ENCODE measurements around the gene TMEM123. TPM values are rescaled to one million over a fixed set of nuclear protein-coding genes. Genes with fewer than 3 reads are reported as not detected.

Gene TMEM123
- total and polyA plus RNA-seq, 2 donors (not counting 3 experiments of a cell fraction or from before 2014, with no cell fraction given): 201 to 257 TPM

GRCh38 chr11:102401905-102402304 lies 50.7 kb downstream of the TMEM123 start:
- TF ChIP-seq POLR2A (IDR thresholded peaks at IDR 0.05; ENCODE audit: low read depth, low read length): no peak
- no peak for TF ChIP-seq POLR2AphosphoS5 (IDR thresholded peaks at IDR 0.05; ENCODE audit: insufficient read depth, low read depth, low read length)
- no peak for TF ChIP-seq FOS (IDR thresholded peaks at IDR 0.05; ENCODE audit: borderline replicate concordance, insufficient read depth, low read length)
- no peak for TF ChIP-seq JUN (IDR thresholded peaks at IDR 0.05; ENCODE audit: borderline replicate concordance, insufficient read depth, insufficient read length, low read depth)
- no peak for TF ChIP-seq CTCF (IDR thresholded peaks at IDR 0.05; ENCODE audit: extremely low read depth in 1 of 2, insufficient read depth in 1 of 2, low read depth in 1 of 2, low read length in 2 of 2)
- Histone ChIP-seq H3K4me1 (ENCODE audit: control insufficient read depth, extremely low read depth, insufficient read depth, low read length) (no peaks in the 10 kb centered on the region), H3K9ac (replicated peaks; ENCODE audit: extremely low read depth, insufficient read depth, low read length) (no peak overlapping the region), H3K36me3 (ENCODE audit: control insufficient read depth in 2 of 2, extremely low read depth in 1 of 2, insufficient read depth in 2 of 2, low read length in 2 of 2) (peaks cover 3 to 14% of the 10 kb centered on the region in 2 experiments), H3K4me3 (replicated peaks in 1 of 3; ENCODE audit: insufficient read depth in 1 of 3, low read depth in 1 of 3, low read length in 3 of 3) (no peak overlapping the region), H3K4me2 (ENCODE audit: insufficient read depth, low read length) (no peak overlapping the region), H3K9me1 (replicated peaks; ENCODE audit: control insufficient read depth, extremely low read depth, insufficient read depth, low read length) (no peaks in the 10 kb centered on the region), H4K20me1 (replicated peaks; ENCODE audit: control insufficient read depth, extremely low read depth, insufficient read depth, low read length) (peaks cover 3% of the 10 kb centered on the region), H3K27me3 (ENCODE audit: control insufficient read depth in 2 of 2, insufficient read depth in 2 of 2, low read length in 2 of 2) (no peaks in the 10 kb centered on the region), H3K27ac (ENCODE audit: insufficient read depth, low read depth, low read length) (no peak overlapping the region), H3K9me3 (replicated peaks; ENCODE audit: control insufficient read depth, insufficient read depth, low read length) (no peaks in the 10 kb centered on the region), H2AFZ (ENCODE audit: low read depth, low read length) (no peak overlapping the region), H3K79me2 (ENCODE audit: control insufficient read depth, insufficient read depth, low read length) (peaks cover 30% of the 10 kb centered on the region)
- ChIA-PET POLR2A (no interaction called here), CTCF (interaction anchor here (1.1 to 5.4 kb wide), 5 partner anchors 9 to 264 kb away, joined by 3 to 36 read pairs (median 5); no protein-coding TSS in a partner anchor)
- FAIRE-seq: no peak
- dilution Hi-C loops (cut with MboI; ENCODE audit: extremely low pct_ligation_motif_present, low sequenced_read_pairs) (no loop called here), intact Hi-C loops (cut with micrococcal nuclease) (loop anchor here (2.0 kb wide), 1 partner anchor 51 kb away; the partner anchor contains the start of gene TMEM123)
- DNase-seq (ENCODE audit: low read depth, low spot score): no peak
- BruUV-seq (replicated peaks): no TSS peak

GRCh38 chr11:102400603-102401002 lies 52.0 kb downstream of the TMEM123 start:
- no TSS peak for BruUV-seq (replicated peaks)
- DNase-seq (ENCODE audit: low read depth, low spot score) (no peak), FAIRE-seq (no peak)
- no peaks in the 10 kb centered on the region for H3K4me1 ChIP-seq (ENCODE audit: control insufficient read depth, extremely low read depth, insufficient read depth, low read length)
- dilution Hi-C loops (cut with MboI; ENCODE audit: extremely low pct_ligation_motif_present, low sequenced_read_pairs): no loop called here
- H3K4me2 ChIP-seq (ENCODE audit: insufficient read depth, low read length): no peak overlapping the region
- intact Hi-C loops (cut with micrococcal nuclease): no loop called here
- peaks cover 3 to 18% of the 10 kb centered on the region in 2 experiments for H3K36me3 ChIP-seq (ENCODE audit: control insufficient read depth in 2 of 2, extremely low read depth in 1 of 2, insufficient read depth in 2 of 2, low read length in 2 of 2)
- H3K9me3 ChIP-seq (replicated peaks; ENCODE audit: control insufficient read depth, insufficient read depth, low read length): no peaks in the 10 kb centered on the region
- no peak overlapping the region for H3K4me3 ChIP-seq (replicated peaks in 1 of 3; ENCODE audit: insufficient read depth in 1 of 3, low read depth in 1 of 3, low read length in 3 of 3)
- TF ChIP-seq MAX (IDR thresholded peaks at IDR 0.05; ENCODE audit: insufficient read depth, insufficient read length) (no peak), FOS (IDR thresholded peaks at IDR 0.05; ENCODE audit: borderline replicate concordance, insufficient read depth, low read length) (no peak), POLR2AphosphoS5 (IDR thresholded peaks at IDR 0.05; ENCODE audit: insufficient read depth, low read depth, low read length) (no peak), POLR2A (IDR thresholded peaks at IDR 0.05; ENCODE audit: low read depth, low read length) (no peak), CTCF (IDR thresholded peaks at IDR 0.05; ENCODE audit: extremely low read depth in 1 of 2, insufficient read depth in 1 of 2, low read depth in 1 of 2, low read length in 2 of 2) (no peak), EZH2 (IDR thresholded peaks at IDR 0.05; ENCODE audit: borderline replicate concordance, low read depth, low read length, severe bottlenecking) (no peak), JUN (IDR thresholded peaks at IDR 0.05; ENCODE audit: borderline replicate concordance, insufficient read depth, insufficient read length, low read depth) (no peak), GATA2 (IDR thresholded peaks at IDR 0.05; ENCODE audit: insufficient read depth, insufficient read length, low read depth, low read length) (no peak), MYC (IDR thresholded peaks at IDR 0.05; ENCODE audit: low read depth, low read length) (no peak)
- POLR2A ChIA-PET: no interaction called here
- no peak overlapping the region for H3K9ac ChIP-seq (replicated peaks; ENCODE audit: extremely low read depth, insufficient read depth, low read length)
- H3K79me2 ChIP-seq (ENCODE audit: control insufficient read depth, insufficient read depth, low read length): peaks cover 21% of the 10 kb centered on the region
- no peaks in the 10 kb centered on the region for H3K27me3 ChIP-seq (ENCODE audit: control insufficient read depth in 2 of 2, insufficient read depth in 2 of 2, low read length in 2 of 2)
- CTCF ChIA-PET: interaction anchor here (1.4 to 5.4 kb wide), 4 partner anchors 8 to 266 kb away, joined by 3 to 36 read pairs (median 5); no protein-coding TSS in a partner anchor
- peaks cover 3% of the 10 kb centered on the region for H4K20me1 ChIP-seq (replicated peaks; ENCODE audit: control insufficient read depth, extremely low read depth, insufficient read depth, low read length)
- no peak overlapping the region for H3K27ac ChIP-seq (ENCODE audit: insufficient read depth, low read depth, low read length)
- no peaks in the 10 kb centered on the region for H3K9me1 ChIP-seq (replicated peaks; ENCODE audit: control insufficient read depth, extremely low read depth, insufficient read depth, low read length)
- H2AFZ ChIP-seq (ENCODE audit: low read depth, low read length): no peak overlapping the region
